ENCODE measurements around the gene CRTAP.

DNA sequence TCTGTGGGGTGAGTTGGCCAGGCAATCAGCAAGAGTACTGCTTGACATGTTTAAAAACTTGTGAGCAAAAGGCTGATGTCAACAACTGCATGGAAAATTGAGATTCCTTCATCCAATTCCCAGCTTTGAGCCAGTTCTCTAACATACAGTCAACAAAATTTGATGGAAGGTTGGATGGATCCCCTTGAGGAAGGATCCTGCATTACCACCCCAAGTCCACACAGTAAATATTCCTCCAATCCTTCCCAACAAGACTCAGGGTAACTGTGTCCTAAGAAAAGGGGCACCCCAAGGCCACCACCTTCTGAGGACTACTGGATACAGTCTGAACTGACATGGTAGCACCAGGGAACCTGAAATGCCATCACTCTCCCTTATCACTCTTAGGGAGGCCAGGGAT, 32.0 kb upstream of the CRTAP start:
- TF ChIP-seq FOXP2 (optimal IDR thresholded peaks at IDR 0.05; ENCODE audit: borderline replicate concordance, extremely low read depth, extremely low read length, insufficient read depth): no peak
- TF ChIP-seq POLR2AphosphoS5 (IDR thresholded peaks at IDR 0.05; ENCODE audit: low read depth, low read length): no peak
- TF ChIP-seq TAF1 (IDR thresholded peaks at IDR 0.05; ENCODE audit: borderline replicate concordance, insufficient read depth, low read length): no peak
